ENCODE measurements around the gene UBP1. TPM values are rescaled to one million over a fixed set of nuclear protein-coding genes. Genes with fewer than 3 reads are reported as not detected.

The UBP1 gene
- total and polyA plus RNA-seq, 9 of the 15 experiments (the other 6 are each of a cell fraction or from before 2014, with no cell fraction given): 13.6 to 143 (median 79.6) TPM

- TF ChIP-seq PTRF (tag; IDR thresholded peaks at IDR 0.05) (no peak), MAFF (IDR thresholded peaks at IDR 0.05; ENCODE audit: low read length) (peak; percentile 59; the same call in 1 of the 2 replicates), U2AF1 (optimal IDR thresholded peaks at IDR 0.05; ENCODE audit: low read depth, low read length) (no peak), ZNF561 (CRISPR knock-in tag; conservative IDR thresholded peaks at IDR 0.05) (no peak), KAT7 (CRISPR knock-in tag; IDR thresholded peaks at IDR 0.05; ENCODE audit: borderline replicate concordance) (no peak), ZNF124 (CRISPR knock-in tag; IDR thresholded peaks at IDR 0.05) (no peak), IRF2 (CRISPR knock-in tag; IDR thresholded peaks at IDR 0.05) (no peak), MXI1 (IDR thresholded peaks at IDR 0.05; ENCODE audit: low read depth, low read length) (no peak), IRF9 (tag; IDR thresholded peaks at IDR 0.05) (no peak), JUN (IDR thresholded peaks at IDR 0.05; ENCODE audit: borderline replicate concordance, low read depth, low read length) (peak; percentile 65; the same call in 1 of the 2 replicates), JUN (CRISPR knock-in tag; IDR thresholded peaks at IDR 0.05; ENCODE audit: borderline replicate concordance) (no peak), HDAC6 (IDR thresholded peaks at IDR 0.05; ENCODE audit: low read depth, low read length) (no peak), THRAP3 (IDR thresholded peaks at IDR 0.05; ENCODE audit: borderline replicate concordance) (no peak), POLR2AphosphoS5 (IDR thresholded peaks at IDR 0.05; ENCODE audit: control insufficient read depth, insufficient read depth, low read depth, low read length) (peak; percentile 67; the same call in 1 of the 2 replicates), C11orf30 (IDR thresholded peaks at IDR 0.05; ENCODE audit: low read depth) (peak; percentile 93), PATZ1 (CRISPR knock-in tag; IDR thresholded peaks at IDR 0.05; ENCODE audit: borderline replicate concordance) (no peak), HEY1 (CRISPR knock-in tag; IDR thresholded peaks at IDR 0.05; ENCODE audit: borderline replicate concordance) (no peak), RB1 (IDR thresholded peaks at IDR 0.05; ENCODE audit: low read depth) (no peak), HSF4 (CRISPR knock-in tag; IDR thresholded peaks at IDR 0.05; ENCODE audit: borderline replicate concordance) (no peak), RAD21 (CRISPR knock-in tag; conservative IDR thresholded peaks at IDR 0.05 in 1 of 2, IDR thresholded peaks at IDR 0.05 in 1 of 2) (no peak), DNMT1 (IDR thresholded peaks at IDR 0.05) (no peak), ZNF134 (CRISPR knock-in tag; conservative IDR thresholded peaks at IDR 0.05) (no peak), ZNF444 (CRISPR knock-in tag; IDR thresholded peaks at IDR 0.05) (no peak), GATAD2A (IDR thresholded peaks at IDR 0.05) (no peak), ZSCAN32 (CRISPR knock-in tag; IDR thresholded peaks at IDR 0.05) (no peak), ZBTB49 (CRISPR knock-in tag; IDR thresholded peaks at IDR 0.05; ENCODE audit: borderline replicate concordance) (no peak)
Observed at GRCh38 chr3:33385423-33385822, 54.8 kb downstream of the UBP1 start (continued).
